BJ (cell line): ENCODE data around the gene CCL4. TPM values are rescaled to one million over a fixed set of nuclear protein-coding genes. Genes with fewer than 3 reads are reported as not detected.

Experiments used
- CTCF ChIA-PET: fragments of 350-600 bp; formaldehyde crosslinking; extraction: SDS; loops from one replicate; lab custom pipeline; 2021; ENCODE audit warnings: antibody characterized with exemption, inconsistent platforms; lab: Yijun Ruan, JAX
- POLR2A ChIA-PET: fragments of 300-600 bp; sonication (Branson Sonifier 250); formaldehyde crosslinking; extraction: SDS; loops from one replicate; lab custom pipeline; 2021; ENCODE audit warnings: antibody characterized with exemption; lab: Charles Lee
- DNase-seq: peaks from one replicate; pipeline ENCODE4 v3.0.0-alpha.2; 2011; ENCODE audit warnings: low read depth
- H3K27me3 ChIP-seq: 2 replicates; pipeline ENCODE4 v1.6.0; 2011; ENCODE audit warnings: low read length; ENCODE audit not compliant: control insufficient read depth, insufficient read depth
- H3K36me3 ChIP-seq: 2 replicates; pipeline ENCODE4 v1.5.1; 2011; ENCODE audit warnings: low read length; ENCODE audit not compliant: control insufficient read depth, insufficient read depth
- H3K4me3 ChIP-seq: 2 replicates; pipeline ENCODE4 v1.5.1; 2011; ENCODE audit warnings: low read depth, mild to moderate bottlenecking, control low read depth, low read length
- CTCF ChIP-seq: IDR thresholded peaks from 2 replicates; pipeline ENCODE4 v1.5.1; 2011; ENCODE audit warnings: low read depth, mild to moderate bottlenecking, control low read depth, inconsistent platforms, low read length, moderate library complexity; ENCODE audit not compliant: insufficient read depth
- polyA plus RNA-seq: library from polyadenylated mRNA; depleted of rRNA; stranded (reverse); fragments of >200 nt; gene quantifications from 2 replicates; pipeline ENCODE4 v1.2.3, GENCODE V29; 2011

CCL4 gene
- polyA plus RNA-seq, 1 experiment: not detected

- no peaks in the 10 kb centered on the region for H3K36me3 ChIP-seq
- ChIA-PET POLR2A (no interaction called here), CTCF (no interaction called here)
- TF ChIP-seq CTCF: no peak
- no peak overlapping the region for H3K4me3 ChIP-seq
- DNase-seq: no peak
- H3K27me3 ChIP-seq: no peaks in the 10 kb centered on the region
Measured at GRCh38 chr17:36060816-36061215, 42.8 kb upstream of the CCL4 start.

- no peak for DNase-seq
- Histone ChIP-seq H3K36me3 (no peaks in the 10 kb centered on the region), H3K4me3 (no peak within 1 kb of the TSS), H3K27me3 (no peaks in the 10 kb centered on the region)
- ChIA-PET CTCF (no interaction called here), POLR2A (no interaction called here)
- no peak for TF ChIP-seq CTCF
Measured at GRCh38 chr17:36063786-36064541, 39.7 kb upstream of the CCL4 start, which contains the start of gene CCL18. CCL18 (plus strand) TSS chr17:36064272; CDS start chr17:36064343, 71 bp downstream.

- CTCF ChIA-PET: no interaction called here
- H3K36me3 ChIP-seq: no peaks in the 10 kb centered on the region
- POLR2A ChIA-PET: no interaction called here
- no peak overlapping the region for H3K4me3 ChIP-seq
- TF ChIP-seq CTCF: no peak
- H3K27me3 ChIP-seq: 0 out of 2 replicates have a peak, but pooled peaks cover 2% of the 10 kb centered on the region
- DNase-seq: no peak
Measured at GRCh38 chr17:36066365-36066985, 37.2 kb upstream of the CCL4 start.

- TF ChIP-seq CTCF: no peak
- Histone ChIP-seq H3K36me3 (no peaks in the 10 kb centered on the region), H3K4me3 (no peak overlapping the region), H3K27me3 (0 out of 2 replicates have a peak, but pooled peaks cover 2% of the 10 kb centered on the region)
- no peak for DNase-seq
- CTCF ChIA-PET: interaction anchor here (1.8 kb wide), 1 partner anchor 12 kb away, joined by 4 read pairs; no protein-coding TSS in a partner anchor
- POLR2A ChIA-PET: no interaction called here
Measured at GRCh38 chr17:36068524-36068923, 35.1 kb upstream of the CCL4 start.

GRCh38 chr17:36069136-36069535 lies 34.5 kb upstream of the CCL4 start:
- Histone ChIP-seq H3K27me3 (0 out of 2 replicates have a peak, but pooled peaks cover 2% of the 10 kb centered on the region), H3K36me3 (no peaks in the 10 kb centered on the region), H3K4me3 (no peak overlapping the region)
- ChIA-PET CTCF (interaction anchor here (1.8 kb wide), 1 partner anchor 12 kb away, joined by 4 read pairs; no protein-coding TSS in a partner anchor), POLR2A (no interaction called here)
- no peak for TF ChIP-seq CTCF
- DNase-seq: no peak
